WTC11 (cell line): ENCODE measurements around the gene SMKR1. TPM values are rescaled to one million over a fixed set of nuclear protein-coding genes. Genes with fewer than 3 reads are reported as not detected.

Experiments
- ATAC-seq: fragments of 200-7000 bp; cut with Tn5 transposase; 2 replicates; pipeline ENCODE4 v1.10.0; 2021; ENCODE audit warnings: mild to moderate bottlenecking, moderate library complexity
- CTCF ChIA-PET: fragments of 300-600 bp; sonication (Branson Sonifier 250); formaldehyde crosslinking; loops from one replicate; lab custom pipeline; 2021; ENCODE audit warnings: antibody characterized with exemption; lab: Charles Lee
- POLR2A ChIA-PET: fragments of 350-600 bp; sonication (Branson Sonifier 250); formaldehyde crosslinking; loops from one replicate; lab custom pipeline; 2021; ENCODE audit warnings: antibody characterized with exemption; lab: Charles Lee
- DNase-seq: peaks from one replicate; pipeline ENCODE4 v3.0.0; 2021; ENCODE audit warnings: low spot score
- H3K27ac Mint-ChIP-seq: 2 replicates; pipeline ENCODE4 v1.8.0; 2021; ENCODE audit warnings: mixed read lengths
- H3K27me3 Mint-ChIP-seq: 2 replicates; pipeline ENCODE4 v1.8.0; 2021; ENCODE audit warnings: low read depth, mild to moderate bottlenecking, moderate library complexity, mixed read lengths
- H3K36me3 Mint-ChIP-seq: 2 replicates; pipeline ENCODE4 v1.8.0; 2021; ENCODE audit warnings: mixed read lengths
- H3K4me1 Mint-ChIP-seq: 2 replicates; pipeline ENCODE4 v1.8.0; 2022; ENCODE audit warnings: mixed read lengths
- H3K4me3 Mint-ChIP-seq: 2 replicates; pipeline ENCODE4 v1.8.0; 2021; ENCODE audit warnings: mild to moderate bottlenecking, moderate library complexity, mixed read lengths
- H3K9me3 Mint-ChIP-seq: 2 replicates; pipeline ENCODE4 v1.8.0; 2021; ENCODE audit warnings: mixed read lengths
- E2F4 ChIP-seq: sonication (generic); formaldehyde crosslinking; IDR thresholded peaks from 2 replicates; pipeline ENCODE4 v1.8.1; 2022; ENCODE audit warnings: low read depth, mild to moderate bottlenecking, moderate library complexity, missing genetic modification reagents, borderline replicate concordance
- ESRRA ChIP-seq: sonication (generic); formaldehyde crosslinking; IDR thresholded peaks from 2 replicates; pipeline ENCODE4 v1.8.1; 2022; ENCODE audit warnings: mild to moderate bottlenecking, missing genetic modification reagents, borderline replicate concordance
- FOXK1 ChIP-seq: sonication (generic); formaldehyde crosslinking; IDR thresholded peaks from 2 replicates; pipeline ENCODE4 v1.8.0; 2022; ENCODE audit warnings: mild to moderate bottlenecking, moderate library complexity, missing genetic modification reagents
- IRF2 ChIP-seq: sonication (generic); formaldehyde crosslinking; IDR thresholded peaks from 2 replicates; pipeline ENCODE4 v1.8.0; 2022; ENCODE audit warnings: low read depth, missing genetic modification reagents, borderline replicate concordance
- JAZF1 ChIP-seq: fragments of 250-450 bp; sonication (Bioruptor Pico); IDR thresholded peaks from 2 replicates; pipeline ENCODE4 v1.9.0; 2021; ENCODE audit warnings: moderate library complexity, mild to moderate bottlenecking, inconsistent platforms
- NFATC4 ChIP-seq: fragments of 250-450 bp; sonication (Bioruptor Pico); IDR thresholded peaks from 2 replicates; pipeline ENCODE4 v1.9.0; 2021; ENCODE audit warnings: mild to moderate bottlenecking
- NFE2L1 ChIP-seq: sonication (generic); formaldehyde crosslinking; IDR thresholded peaks from 2 replicates; pipeline ENCODE4 v1.8.1; 2023; ENCODE audit warnings: missing genetic modification reagents
- PREB ChIP-seq: sonication (generic); formaldehyde crosslinking; IDR thresholded peaks from 2 replicates; pipeline ENCODE4 v1.8.1; 2022; ENCODE audit warnings: mild to moderate bottlenecking, missing genetic modification reagents, moderate library complexity, borderline replicate concordance
- ZNF121 ChIP-seq: sonication (generic); formaldehyde crosslinking; IDR thresholded peaks from 2 replicates; pipeline ENCODE4 v1.8.0; 2023; ENCODE audit warnings: missing genetic modification reagents
- total RNA-seq: library from RNA; stranded (reverse); gene quantifications from 3 replicates; pipeline ENCODE4 v1.2.3, GENCODE V29; 2021
- TF ChIP-seq, protein P1 (sequence below): sonication (generic); formaldehyde crosslinking; IDR thresholded peaks from 2 replicates; pipeline ENCODE4 v1.8.1; 2022; ENCODE audit warnings: missing genetic modification reagents, borderline replicate concordance
- TF ChIP-seq, protein P2 (sequence below): fragments of 250-450 bp; sonication (Bioruptor Pico); conservative IDR thresholded peaks from 2 replicates; pipeline ENCODE4 v1.9.0; 2021; ENCODE audit warnings: mild to moderate bottlenecking
- TF ChIP-seq, protein P3 (sequence below): fragments of 250-450 bp; sonication (Bioruptor Pico); IDR thresholded peaks from 2 replicates; pipeline ENCODE4 v1.9.0; 2021; ENCODE audit warnings: moderate library complexity, mild to moderate bottlenecking, inconsistent platforms, borderline replicate concordance
- TF ChIP-seq, protein P4 (sequence below): fragments of 200-600 bp; IDR thresholded peaks from 2 replicates; pipeline ENCODE4 v1.8.0; 2022; ENCODE audit warnings: antibody characterized with exemption

The SMKR1 gene
- total RNA-seq, 1 experiment from 2014 or later = 0.50 TPM

DNA sequence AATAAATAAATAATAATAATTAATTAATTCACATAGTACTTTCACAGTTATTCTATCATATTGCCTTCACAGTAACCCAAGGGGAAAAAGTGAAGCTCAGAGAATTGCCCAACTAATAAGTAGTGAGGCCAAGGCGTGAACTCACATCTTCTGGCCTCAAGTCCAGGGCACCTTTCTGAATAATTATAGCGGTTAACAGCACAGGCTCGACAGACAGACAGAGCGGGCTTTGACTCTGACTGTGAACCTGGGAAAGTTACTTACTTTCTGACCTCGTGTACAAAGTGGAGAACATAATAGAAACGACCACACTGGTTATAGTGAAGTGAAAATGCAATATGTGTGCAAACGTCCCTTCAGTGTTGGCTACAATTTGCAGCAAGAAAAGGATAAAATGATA lies 5.7 kb upstream of the SMKR1 start (continued):
- TF ChIP-seq, protein P1, sequence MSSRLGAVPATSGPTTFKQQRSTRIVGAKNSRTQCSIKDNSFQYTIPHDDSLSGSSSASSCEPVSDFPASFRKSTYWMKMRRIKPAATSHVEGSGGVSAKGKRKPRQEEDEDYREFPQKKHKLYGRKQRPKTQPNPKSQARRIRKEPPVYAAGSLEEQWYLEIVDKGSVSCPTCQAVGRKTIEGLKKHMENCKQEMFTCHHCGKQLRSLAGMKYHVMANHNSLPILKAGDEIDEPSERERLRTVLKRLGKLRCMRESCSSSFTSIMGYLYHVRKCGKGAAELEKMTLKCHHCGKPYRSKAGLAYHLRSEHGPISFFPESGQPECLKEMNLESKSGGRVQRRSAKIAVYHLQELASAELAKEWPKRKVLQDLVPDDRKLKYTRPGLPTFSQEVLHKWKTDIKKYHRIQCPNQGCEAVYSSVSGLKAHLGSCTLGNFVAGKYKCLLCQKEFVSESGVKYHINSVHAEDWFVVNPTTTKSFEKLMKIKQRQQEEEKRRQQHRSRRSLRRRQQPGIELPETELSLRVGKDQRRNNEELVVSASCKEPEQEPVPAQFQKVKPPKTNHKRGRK (CRISPR knock-in tag) = no peak
- TF ChIP-seq FOXK1 (CRISPR knock-in tag) = no peak
- TF ChIP-seq, protein P2, sequence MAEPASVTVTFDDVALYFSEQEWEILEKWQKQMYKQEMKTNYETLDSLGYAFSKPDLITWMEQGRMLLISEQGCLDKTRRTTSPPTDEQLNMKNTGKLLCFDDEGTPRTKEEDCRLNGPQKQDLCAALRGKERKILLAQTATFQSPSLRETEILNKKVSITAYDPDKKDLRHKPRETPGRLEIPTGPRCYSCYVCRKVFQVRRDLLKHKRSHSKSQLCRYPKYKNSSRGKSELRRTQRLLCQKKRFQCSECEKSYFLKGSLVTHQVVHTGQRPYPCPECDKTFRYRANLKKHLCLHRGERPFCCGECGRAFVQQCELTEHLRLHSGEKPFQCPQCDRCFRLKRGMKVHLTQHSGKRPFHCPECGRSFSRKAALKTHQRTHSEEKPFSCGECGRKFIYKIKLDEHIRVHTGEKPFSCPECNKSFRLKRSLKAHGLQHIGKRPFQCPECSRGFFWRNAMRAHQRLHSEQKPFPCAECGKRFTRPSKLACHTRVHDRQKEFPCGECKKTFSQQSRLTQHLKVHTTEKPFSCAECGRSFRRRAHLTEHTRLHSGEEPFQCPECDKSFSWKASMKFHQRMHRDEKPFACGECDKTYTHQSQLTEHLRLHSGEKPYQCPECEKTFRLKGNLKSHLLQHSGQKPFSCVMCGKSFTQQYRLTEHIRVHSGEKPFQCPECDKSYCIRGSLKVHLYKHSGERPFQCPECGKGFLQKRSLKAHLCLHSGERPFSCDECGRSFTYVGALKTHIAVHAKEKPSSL (CRISPR knock-in tag) = no peak
- TF ChIP-seq, protein P3, sequence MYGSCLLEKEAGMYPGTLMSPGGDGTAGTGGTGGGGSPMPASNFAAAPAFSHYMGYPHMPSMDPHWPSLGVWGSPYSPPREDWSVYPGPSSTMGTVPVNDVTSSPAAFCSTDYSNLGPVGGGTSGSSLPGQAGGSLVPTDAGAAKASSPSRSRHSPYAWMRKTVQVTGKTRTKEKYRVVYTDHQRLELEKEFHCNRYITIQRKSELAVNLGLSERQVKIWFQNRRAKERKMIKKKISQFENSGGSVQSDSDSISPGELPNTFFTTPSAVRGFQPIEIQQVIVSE (CRISPR knock-in tag) = no peak

GRCh38 chr7:129497156-129497555 lies 5.2 kb upstream of the SMKR1 start:
- Mint-ChIP-seq H3K9me3 (no peaks in the 10 kb centered on the region), H3K27me3 (peaks cover 25% of the 10 kb centered on the region)

More at GRCh38 chr7:129497156-129497555, 5.2 kb upstream of the SMKR1 start:
- POLR2A ChIA-PET = no interaction called here
- H3K4me1 Mint-ChIP-seq = no peaks in the 10 kb centered on the region; the same call in 1 of the 2 replicates
- no peak overlapping the region for H3K27ac Mint-ChIP-seq
- TF ChIP-seq IRF2 (CRISPR knock-in tag) (no peak), ESRRA (CRISPR knock-in tag) (no peak), E2F4 (CRISPR knock-in tag) (no peak), NFATC4 (no peak), NFE2L1 (CRISPR knock-in tag) (no peak), ZNF121 (no peak), PREB (CRISPR knock-in tag) (no peak), JAZF1 (CRISPR knock-in tag) (no peak)
- TF ChIP-seq, protein P2 (CRISPR knock-in tag) = no peak
- TF ChIP-seq, protein P4, sequence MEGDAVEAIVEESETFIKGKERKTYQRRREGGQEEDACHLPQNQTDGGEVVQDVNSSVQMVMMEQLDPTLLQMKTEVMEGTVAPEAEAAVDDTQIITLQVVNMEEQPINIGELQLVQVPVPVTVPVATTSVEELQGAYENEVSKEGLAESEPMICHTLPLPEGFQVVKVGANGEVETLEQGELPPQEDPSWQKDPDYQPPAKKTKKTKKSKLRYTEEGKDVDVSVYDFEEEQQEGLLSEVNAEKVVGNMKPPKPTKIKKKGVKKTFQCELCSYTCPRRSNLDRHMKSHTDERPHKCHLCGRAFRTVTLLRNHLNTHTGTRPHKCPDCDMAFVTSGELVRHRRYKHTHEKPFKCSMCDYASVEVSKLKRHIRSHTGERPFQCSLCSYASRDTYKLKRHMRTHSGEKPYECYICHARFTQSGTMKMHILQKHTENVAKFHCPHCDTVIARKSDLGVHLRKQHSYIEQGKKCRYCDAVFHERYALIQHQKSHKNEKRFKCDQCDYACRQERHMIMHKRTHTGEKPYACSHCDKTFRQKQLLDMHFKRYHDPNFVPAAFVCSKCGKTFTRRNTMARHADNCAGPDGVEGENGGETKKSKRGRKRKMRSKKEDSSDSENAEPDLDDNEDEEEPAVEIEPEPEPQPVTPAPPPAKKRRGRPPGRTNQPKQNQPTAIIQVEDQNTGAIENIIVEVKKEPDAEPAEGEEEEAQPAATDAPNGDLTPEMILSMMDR = no peak
- DNase-seq (no peak), ATAC-seq (no peak)
- no peaks in the 10 kb centered on the region for H3K36me3 Mint-ChIP-seq
- CTCF ChIA-PET = interaction anchor here (1.0 kb wide), 1 partner anchor 111 kb away, joined by 3 read pairs; no protein-coding TSS in a partner anchor
- no peak overlapping the region for H3K4me3 Mint-ChIP-seq
